GM23338 (cell line): ENCODE measurements around the gene PRELP. TPM values are rescaled to one million over a fixed set of nuclear protein-coding genes. Genes with fewer than 3 reads are reported as not detected.

Source experiments
- ATAC-seq: fragments of 200-7000 bp; cut with Tn5 transposase; 3 replicates; pipeline ENCODE4 v1.9.1; 2020
- DNase-seq: peaks from one replicate; pipeline ENCODE4 v3.0.0-alpha.2; 2015; ENCODE audit warnings: low spot score
- H2AFZ ChIP-seq: fragments of 200-600 bp; sonication (generic); 2 replicates; pipeline ENCODE4 v1.8.0; 2016; ENCODE audit warnings: antibody characterized with exemption, mild to moderate bottlenecking, moderate library complexity
- H3F3A ChIP-seq: fragments of 200-600 bp; sonication (generic); replicated peaks from 2 replicates; pipeline ENCODE4 v1.8.0; 2017; ENCODE audit warnings: antibody characterized with exemption, mixed run types, low read depth
- H3K27ac ChIP-seq: fragments of 200-600 bp; sonication (generic); 2 replicates; pipeline ENCODE4 v1.6.1; 2016; ENCODE audit warnings: low read depth
- H3K27me3 ChIP-seq: fragments of 200-600 bp; sonication (generic); 2 replicates; pipeline ENCODE4 v1.8.0; 2016; ENCODE audit warnings: mild to moderate bottlenecking, mixed run types, moderate library complexity; ENCODE audit not compliant: insufficient read depth
- H3K36me3 ChIP-seq: fragments of 200-600 bp; sonication (generic); 2 replicates; pipeline ENCODE4 v1.8.0; 2016; ENCODE audit warnings: mild to moderate bottlenecking; ENCODE audit not compliant: insufficient read depth
- H3K4me1 ChIP-seq: fragments of 200-600 bp; sonication (generic); 2 replicates; pipeline ENCODE4 v1.8.0; 2016; ENCODE audit warnings: mild to moderate bottlenecking, moderate library complexity; ENCODE audit not compliant: insufficient read depth
- H3K4me2 ChIP-seq: fragments of 200-600 bp; sonication (generic); 2 replicates; pipeline ENCODE4 v1.7.1; 2017; ENCODE audit warnings: mixed run types
- H3K4me3 ChIP-seq: fragments of 200-600 bp; sonication (generic); 2 replicates; pipeline ENCODE4 v1.6.1; 2016; ENCODE audit warnings: mixed run types
- H3K79me2 ChIP-seq: fragments of 200-600 bp; sonication (generic); replicated peaks from 2 replicates; pipeline ENCODE4 v1.8.0; 2017; ENCODE audit warnings: mild to moderate bottlenecking; ENCODE audit not compliant: insufficient read depth
- H3K9me2 ChIP-seq: fragments of 200-600 bp; sonication (generic); 2 replicates; pipeline ENCODE4 v1.8.0; 2017; ENCODE audit not compliant: insufficient read depth
- H4K20me1 ChIP-seq: fragments of 200-600 bp; sonication (generic); replicated peaks from 2 replicates; pipeline ENCODE4 v1.8.0; 2017; ENCODE audit warnings: mild to moderate bottlenecking; ENCODE audit not compliant: insufficient read depth
- H3K27ac Mint-ChIP-seq: 2 replicates; pipeline ENCODE4 v1.8.0; 2020; ENCODE audit warnings: inconsistent platforms, mild to moderate bottlenecking, moderate library complexity, mixed read lengths
- H3K27me3 Mint-ChIP-seq: 3 replicates; pipeline ENCODE4 v1.8.0; 2022; ENCODE audit warnings: low read depth, mild to moderate bottlenecking, moderate library complexity, mixed read lengths, inconsistent platforms; ENCODE audit not compliant: insufficient read depth, poor library complexity
- H3K36me3 Mint-ChIP-seq: 3 replicates; pipeline ENCODE4 v1.8.0; 2021; ENCODE audit warnings: low read depth, mild to moderate bottlenecking, inconsistent platforms, moderate library complexity, mixed read lengths
- H3K4me1 Mint-ChIP-seq: 3 replicates; pipeline ENCODE4 v1.8.0; 2020; ENCODE audit warnings: mild to moderate bottlenecking, inconsistent platforms, mixed read lengths
- H3K4me3 Mint-ChIP-seq: 3 replicates; pipeline ENCODE4 v1.8.0; 2021; ENCODE audit warnings: moderate library complexity, mild to moderate bottlenecking, inconsistent platforms, mixed read lengths
- H3K9me3 Mint-ChIP-seq: 3 replicates; pipeline ENCODE4 v1.8.0; 2020; ENCODE audit warnings: moderate library complexity, mild to moderate bottlenecking, inconsistent platforms, mixed read lengths
- CTCF ChIP-seq, 2 experiments: fragments of 200-600 bp in 1 of 2; sonication (generic) in 1 of 2; conservative IDR thresholded peaks; 2 replicates each; pipeline versions ENCODE4 v1.5.1 to v1.6.1; 2016 to 2017; ENCODE audit warnings: antibody characterized with exemption in 2 of 2, low read depth in 2 of 2, mild to moderate bottlenecking in 2 of 2, moderate library complexity in 1 of 2
- JUNB ChIP-seq: IDR thresholded peaks from one replicate; pipeline ENCODE4 v1.6.1; 2016; ENCODE audit warnings: antibody characterized with exemption; ENCODE audit not compliant: unreplicated experiment
- NANOG ChIP-seq: IDR thresholded peaks from 2 replicates; pipeline ENCODE4 v1.6.1; 2016; ENCODE audit warnings: antibody characterized with exemption, borderline replicate concordance
- POLR2AphosphoS5 ChIP-seq: IDR thresholded peaks from 2 replicates; pipeline ENCODE4 v1.6.1; 2016; ENCODE audit warnings: antibody characterized with exemption, low read depth
- REST ChIP-seq: IDR thresholded peaks from one replicate; pipeline ENCODE4 v1.6.1; 2018; ENCODE audit warnings: antibody characterized with exemption; ENCODE audit not compliant: unreplicated experiment
- ZNF462 ChIP-seq: fragments of 250-450 bp; sonication (Bioruptor Pico); IDR thresholded peaks from 2 replicates; pipeline ENCODE4 v1.5.0; 2020; ENCODE audit warnings: mild to moderate bottlenecking, moderate library complexity
- polyA plus RNA-seq: library from polyadenylated mRNA; unstranded; fragments of >200 nt; fragmentation: Nextera tagmentation; extraction: Ambion mirVana; gene quantifications from 2 replicates; pipeline ENCODE4 v1.2.1, GENCODE V29; 2016
- total RNA-seq: library from RNA; depleted of rRNA; stranded (reverse); fragments of >200 nt; shearing (Covaris generic); gene quantifications from 2 replicates; pipeline ENCODE4 v1.2.3, GENCODE V29; 2014

The PRELP gene
- total and polyA plus RNA-seq, 2 experiments from 2014 or later: 0.03 TPM

GRCh38 chr1:203526572-203526971 lies 51.0 kb downstream of the PRELP start:
- Mint-ChIP-seq H3K36me3 (no peaks in the 10 kb centered on the region), H3K27me3 (peaks cover 16% of the 10 kb centered on the region), H3K4me1 (peaks cover 30% of the 10 kb centered on the region), H3K9me3 (no peaks in the 10 kb centered on the region; the same call in 2 of the 3 replicates), H3K4me3 (no peak overlapping the region), H3K27ac (no peak overlapping the region)
- Histone ChIP-seq H3K9me2 (no peaks in the 10 kb centered on the region), H4K20me1 (no peaks in the 10 kb centered on the region), H3K4me1 (peaks cover 23% of the 10 kb centered on the region), H3K4me3 (no peak overlapping the region), H3K79me2 (no peaks in the 10 kb centered on the region), H3K4me2 (no peak overlapping the region), H3F3A (no peaks in the 10 kb centered on the region), H3K27ac (no peak overlapping the region), H3K27me3 (peaks cover 7% of the 10 kb centered on the region), H3K36me3 (no peaks in the 10 kb centered on the region), H2AFZ (no peak overlapping the region)
- TF ChIP-seq POLR2AphosphoS5 (no peak), JUNB (no peak), REST (no peak), NANOG (no peak)
- ATAC-seq (no peak), DNase-seq (no peak)

GRCh38 chr1:203527013-203527412 lies 51.4 kb downstream of the PRELP start:
- H3K4me1 Mint-ChIP-seq: peaks cover 27% of the 10 kb centered on the region
- no peak overlapping the region for H2AFZ ChIP-seq
- H3K9me2 ChIP-seq: no peaks in the 10 kb centered on the region
- no peaks in the 10 kb centered on the region for H4K20me1 ChIP-seq
- H3K36me3 ChIP-seq: no peaks in the 10 kb centered on the region
- TF ChIP-seq JUNB (no peak), CTCF (conservative IDR thresholded peaks at IDR 0.05; ENCODE audit: low read depth in 2 of 2) (no peak), ZNF462 (no peak)
- no peak overlapping the region for H3K4me3 ChIP-seq
- no peak for DNase-seq
- H3K4me1 ChIP-seq: peaks cover 19% of the 10 kb centered on the region
- no peak for ATAC-seq
- no peaks in the 10 kb centered on the region; the same call in 2 of the 3 replicates for H3K9me3 Mint-ChIP-seq
- no peak overlapping the region for H3K4me3 Mint-ChIP-seq
- peaks cover 11% of the 10 kb centered on the region for H3K27me3 Mint-ChIP-seq
- no peak overlapping the region for H3K4me2 ChIP-seq
- no peak overlapping the region for H3K27ac ChIP-seq
- no peaks in the 10 kb centered on the region for H3F3A ChIP-seq
- no peak overlapping the region for H3K27ac Mint-ChIP-seq
- peaks cover 2% of the 10 kb centered on the region; the same call in 1 of the 2 replicates for H3K27me3 ChIP-seq
- H3K36me3 Mint-ChIP-seq: no peaks in the 10 kb centered on the region
- H3K79me2 ChIP-seq: no peaks in the 10 kb centered on the region
